K562 (cell line): ENCODE measurements around the gene KRT83.

Source experiments
- ZFP36 ChIP-seq: fragments of 150-350 bp; IDR thresholded peaks from 2 replicates; pipeline ENCODE4 v1.6.1; 2018; ENCODE audit warnings: low read length, low read depth; ENCODE audit not compliant: partially characterized antibody
- ZNF174 ChIP-seq: fragments of 250-450 bp; sonication (Bioruptor Pico); IDR thresholded peaks from 2 replicates; pipeline ENCODE4 v1.4.0; 2020; ENCODE audit warnings: mild to moderate bottlenecking
- TF ChIP-seq, protein P1 (sequence below), 3 experiments: IDR thresholded peaks in 2 of 3; conservative IDR thresholded peaks in 1 of 3; 2 replicates each; pipeline ENCODE4 v1.5.1; 2011 to 2012; ENCODE audit warnings: low read length in 3 of 3, mild to moderate bottlenecking in 3 of 3, control low read depth in 2 of 3, improper control_type of control experiment in 1 of 3, inconsistent platforms in 1 of 3, low read depth in 1 of 3, mixed read lengths in 1 of 3, moderate library complexity in 1 of 3; ENCODE audit not compliant: insufficient read depth in 2 of 3

DNA sequence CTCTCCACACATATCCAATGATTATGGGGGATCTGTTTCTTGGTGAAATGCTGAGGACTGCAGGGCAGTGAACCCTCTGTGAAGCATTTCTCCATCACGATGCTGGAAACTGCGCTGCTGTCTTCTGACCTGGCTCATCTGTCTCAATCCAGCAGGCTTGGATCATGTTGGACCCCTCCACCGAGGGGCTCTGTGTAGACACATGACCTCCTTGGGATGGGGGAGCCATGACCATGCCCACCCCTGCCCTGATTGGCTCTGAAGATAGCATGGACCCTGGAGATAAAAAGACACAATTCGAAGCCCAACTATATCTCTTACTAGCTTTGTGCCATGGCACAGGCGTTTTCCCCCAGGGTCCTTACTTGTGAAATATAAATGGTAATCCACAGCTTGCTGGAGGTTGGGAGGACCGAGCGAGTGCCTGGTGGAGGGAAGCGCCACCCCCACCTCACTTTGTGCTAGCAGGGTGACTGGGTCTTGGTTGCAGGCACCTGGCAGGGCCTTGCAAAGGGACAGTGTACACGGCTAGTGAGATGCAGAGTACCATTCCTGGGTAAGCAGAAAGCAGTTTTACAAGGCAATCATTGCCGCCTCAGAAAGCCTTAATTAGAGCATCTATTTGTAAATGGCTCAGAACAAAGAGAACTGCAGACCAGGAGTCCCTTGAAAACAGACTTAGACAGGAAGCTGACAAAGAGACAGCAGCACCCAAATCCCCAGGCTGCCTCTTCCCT, 2.4 kb upstream of the KRT83 start:
- no peak for TF ChIP-seq ZNF174 (CRISPR knock-in tag)
- TF ChIP-seq, protein P1, sequence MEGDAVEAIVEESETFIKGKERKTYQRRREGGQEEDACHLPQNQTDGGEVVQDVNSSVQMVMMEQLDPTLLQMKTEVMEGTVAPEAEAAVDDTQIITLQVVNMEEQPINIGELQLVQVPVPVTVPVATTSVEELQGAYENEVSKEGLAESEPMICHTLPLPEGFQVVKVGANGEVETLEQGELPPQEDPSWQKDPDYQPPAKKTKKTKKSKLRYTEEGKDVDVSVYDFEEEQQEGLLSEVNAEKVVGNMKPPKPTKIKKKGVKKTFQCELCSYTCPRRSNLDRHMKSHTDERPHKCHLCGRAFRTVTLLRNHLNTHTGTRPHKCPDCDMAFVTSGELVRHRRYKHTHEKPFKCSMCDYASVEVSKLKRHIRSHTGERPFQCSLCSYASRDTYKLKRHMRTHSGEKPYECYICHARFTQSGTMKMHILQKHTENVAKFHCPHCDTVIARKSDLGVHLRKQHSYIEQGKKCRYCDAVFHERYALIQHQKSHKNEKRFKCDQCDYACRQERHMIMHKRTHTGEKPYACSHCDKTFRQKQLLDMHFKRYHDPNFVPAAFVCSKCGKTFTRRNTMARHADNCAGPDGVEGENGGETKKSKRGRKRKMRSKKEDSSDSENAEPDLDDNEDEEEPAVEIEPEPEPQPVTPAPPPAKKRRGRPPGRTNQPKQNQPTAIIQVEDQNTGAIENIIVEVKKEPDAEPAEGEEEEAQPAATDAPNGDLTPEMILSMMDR (IDR thresholded peaks at IDR 0.05 in 2 of 3, conservative IDR thresholded peaks at IDR 0.05 in 1 of 3; ENCODE audit: insufficient read depth in 2 of 3, low read depth in 1 of 3, low read length in 3 of 3): no peak
- no peak for TF ChIP-seq ZFP36
